Bronchial epithelial cell (primary cell): Measurements from ENCODE around the gene WDR7. TPM values are rescaled to one million over a fixed set of nuclear protein-coding genes. Genes with fewer than 3 reads are reported as not detected.
A peak's percentile ranks its signal among the peaks of the same experiment; 100 is the strongest.

ENCODE experiments used
- DNase-seq: peaks from one replicate; pipeline ENCODE4 v3.0.0-alpha.2; 2010; ENCODE audit warnings: low read depth
- FAIRE-seq: peaks from 2 replicates; lab custom pipeline; 2011; peaks lifted over from hg19 to GRCh38; lab: Jason Lieb, UNC
- H3K27me3 ChIP-seq: 2 replicates; pipeline ENCODE4 v1.5.1; 2011; ENCODE audit warnings: low read length; ENCODE audit not compliant: control insufficient read depth, insufficient read depth
- H3K36me3 ChIP-seq: 2 replicates; pipeline ENCODE4 v1.5.1; 2011; ENCODE audit warnings: low read length; ENCODE audit not compliant: control insufficient read depth, insufficient read depth
- H3K4me3 ChIP-seq: 2 replicates; pipeline ENCODE4 v1.5.1; 2011; ENCODE audit warnings: mild to moderate bottlenecking, low read depth, low read length, control low read depth
- CTCF ChIP-seq: IDR thresholded peaks from 2 replicates; pipeline ENCODE4 v1.5.1; 2011; ENCODE audit warnings: mild to moderate bottlenecking, moderate library complexity, low read length, control low read depth, inconsistent platforms; ENCODE audit not compliant: insufficient read depth, severe bottlenecking
- total RNA-seq: library from RNA; depleted of rRNA; stranded (reverse); fragments of >200 nt; gene quantifications from 2 replicates; pipeline ENCODE4 v1.2.1, GENCODE V29; 2014

WDR7 gene
- total RNA-seq, 1 donor from 2014 or later, result 14.5 TPM

- no peak for TF ChIP-seq CTCF
- Histone ChIP-seq H3K27me3 (no peaks in the 10 kb centered on the region), H3K4me3 (no peak overlapping the region), H3K36me3 (no peaks in the 10 kb centered on the region)
- DNase-seq, result no peak
- no peak for FAIRE-seq
Measured at GRCh38 chr18:56900195-56901094, 249.3 kb downstream of the WDR7 start.

GRCh38 chr18:56901919-56902318 is 250.8 kb downstream of the WDR7 start:
- no peak for DNase-seq
- Histone ChIP-seq H3K4me3 (no peak overlapping the region), H3K36me3 (no peaks in the 10 kb centered on the region), H3K27me3 (no peaks in the 10 kb centered on the region)
- no peak for FAIRE-seq
- no peak for TF ChIP-seq CTCF

DNA sequence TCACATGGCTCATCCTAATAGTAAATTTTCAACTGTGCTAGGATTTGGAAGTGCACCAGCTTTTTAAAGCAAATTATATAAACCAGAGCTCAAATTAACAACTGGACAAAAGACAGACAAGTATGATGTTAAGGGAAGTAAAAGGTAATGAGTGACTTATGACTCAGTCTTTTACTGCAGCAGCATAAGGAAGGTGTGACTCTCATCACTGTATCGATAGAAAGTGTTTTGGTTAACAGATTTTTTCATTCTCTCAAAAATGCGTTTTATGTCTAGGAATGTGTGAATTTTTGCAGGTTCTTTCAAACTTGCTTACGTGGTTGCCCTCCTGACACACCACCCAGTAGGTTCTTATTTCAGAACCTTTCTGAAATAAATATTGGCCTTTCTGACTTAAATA is 251.5 kb downstream of the WDR7 start:
- DNase-seq (peak; percentile 58), FAIRE-seq (peak; percentile 28)
- Histone ChIP-seq H3K27me3 (no peaks in the 10 kb centered on the region), H3K4me3 (no peak overlapping the region), H3K36me3 (no peaks in the 10 kb centered on the region)
- TF ChIP-seq CTCF, result no peak

DNA sequence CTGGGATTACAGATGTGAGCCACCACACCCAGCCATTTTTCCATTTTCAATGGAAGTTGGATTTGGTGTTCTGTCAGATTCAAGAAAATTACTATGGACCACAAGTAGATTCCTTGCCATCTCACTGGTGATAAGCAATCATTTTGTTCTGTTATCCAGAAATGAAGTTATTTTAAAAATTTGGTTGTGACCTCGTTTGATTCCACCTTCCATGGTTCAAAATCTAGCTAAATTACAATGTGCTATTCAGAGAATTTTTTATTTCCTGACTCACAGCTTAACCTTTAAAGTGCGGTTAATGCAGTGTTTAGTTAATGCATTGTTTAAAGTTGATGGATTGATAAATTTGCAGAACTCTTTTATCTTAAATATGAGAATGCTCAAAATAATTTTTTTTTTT is 252.5 kb downstream of the WDR7 start:
- no peak for TF ChIP-seq CTCF
- no peaks in the 10 kb centered on the region for H3K36me3 ChIP-seq
- FAIRE-seq, result no peak
- H3K27me3 ChIP-seq, result no peaks in the 10 kb centered on the region
- no peak overlapping the region for H3K4me3 ChIP-seq
- DNase-seq, result no peak

DNA sequence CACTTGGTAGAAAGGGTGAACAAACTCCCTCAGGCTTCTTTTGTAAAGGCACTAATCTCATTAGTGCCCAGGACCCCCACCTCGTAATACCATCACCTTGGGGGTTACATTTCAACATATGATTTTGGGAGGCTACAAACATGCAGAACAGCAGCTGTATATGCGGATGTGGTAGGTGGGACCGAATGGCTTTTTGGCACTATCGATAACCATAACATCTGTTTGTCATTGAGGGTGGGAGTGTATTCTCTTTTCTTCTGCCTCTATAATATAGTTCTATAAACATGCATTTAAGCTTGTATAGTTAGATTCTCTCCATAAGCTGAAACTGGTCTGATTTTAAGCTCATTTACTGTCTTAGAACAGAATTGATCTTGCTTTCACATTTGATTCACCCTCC is 256.6 kb downstream of the WDR7 start:
- DNase-seq, result no peak
- H3K4me3 ChIP-seq, result no peak overlapping the region
- no peaks in the 10 kb centered on the region for H3K27me3 ChIP-seq
- H3K36me3 ChIP-seq, result no peaks in the 10 kb centered on the region
- no peak for TF ChIP-seq CTCF
- FAIRE-seq, result no peak
